ENCODE data around the gene SYVN1.

- no peak for TF ChIP-seq CTCF (tag by site-specific recombination; IDR thresholded peaks at IDR 0.05)
- no peak for TF ChIP-seq ZNF792 (tag by site-specific recombination; IDR thresholded peaks at IDR 0.05)
- no peak for TF ChIP-seq ELK4 (IDR thresholded peaks at IDR 0.05; ENCODE audit: borderline replicate concordance, low read depth, low read length)
- TF ChIP-seq ZNF704 (tag by site-specific recombination; IDR thresholded peaks at IDR 0.05): no peak
- TF ChIP-seq ZNF76 (tag by site-specific recombination; IDR thresholded peaks at IDR 0.05; ENCODE audit: borderline replicate concordance, low read depth): no peak
- TF ChIP-seq YY1 (tag by site-specific recombination; IDR thresholded peaks at IDR 0.05): no peak
- no peak for TF ChIP-seq ZNF404 (tag by site-specific recombination; IDR thresholded peaks at IDR 0.05)
- TF ChIP-seq ZNF362 (tag by site-specific recombination; IDR thresholded peaks at IDR 0.05): no peak
- no peak for TF ChIP-seq ZNF639 (tag by site-specific recombination; IDR thresholded peaks at IDR 0.05)
- TF ChIP-seq TCF7L2 (IDR thresholded peaks at IDR 0.05; ENCODE audit: borderline replicate concordance, low read depth, low read length): no peak
Observed at GRCh38 chr11:65096926-65097325, 37.4 kb downstream of the SYVN1 start.

Data from HEK293 (cell line).